DMS79 (cell line): Measurements from ENCODE around the gene TSBP1.
"Not testable (repeated sequence)": the region's sequence is repeated elsewhere in the genome, so short reads cannot be mapped to it uniquely, and the experiment has no call there.

ENCODE experiments used
- DNase-seq: peaks from one replicate; lab custom pipeline; 2025; lab: John Stamatoyannopoulos, UW

Gene TSBP1

DNA sequence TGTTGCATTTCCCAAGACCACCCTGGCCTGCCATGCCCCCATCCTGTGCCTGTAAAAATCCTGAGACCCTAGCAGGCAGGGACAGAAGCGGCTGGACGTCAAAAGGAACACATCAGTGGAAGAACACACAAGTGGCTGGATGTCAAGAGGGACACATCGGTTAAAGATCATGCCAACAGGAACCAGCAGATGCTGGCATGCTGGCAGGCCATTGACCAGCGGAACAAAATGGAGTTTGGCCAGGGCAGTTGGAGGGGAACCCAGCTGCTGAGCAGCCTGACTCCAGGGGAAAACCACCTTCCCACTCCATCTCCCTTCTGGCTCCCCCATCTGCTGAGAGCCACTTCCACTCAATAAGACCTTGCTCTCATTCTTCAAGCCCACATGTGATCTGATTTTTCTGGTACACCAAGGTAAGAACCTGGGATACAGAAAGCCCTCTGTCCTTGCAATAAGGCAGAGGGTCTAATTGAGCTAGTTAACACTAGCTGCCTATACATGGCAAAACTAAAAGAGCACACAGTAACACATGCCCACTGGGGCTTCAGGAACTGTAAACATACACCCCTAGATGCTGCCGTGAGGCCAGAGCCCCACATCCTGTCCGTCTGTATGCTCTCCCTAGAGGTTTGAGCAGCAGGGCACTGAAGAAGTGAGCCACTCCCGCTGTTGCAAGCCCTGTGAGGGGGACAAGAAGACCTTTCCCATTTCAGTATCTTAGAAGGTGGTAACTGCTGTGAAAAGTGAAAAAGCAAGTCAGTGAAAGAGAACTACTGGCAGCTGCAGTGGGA, 4.2 kb upstream of the TSBP1 start:
- DNase-seq = no peak

DNA sequence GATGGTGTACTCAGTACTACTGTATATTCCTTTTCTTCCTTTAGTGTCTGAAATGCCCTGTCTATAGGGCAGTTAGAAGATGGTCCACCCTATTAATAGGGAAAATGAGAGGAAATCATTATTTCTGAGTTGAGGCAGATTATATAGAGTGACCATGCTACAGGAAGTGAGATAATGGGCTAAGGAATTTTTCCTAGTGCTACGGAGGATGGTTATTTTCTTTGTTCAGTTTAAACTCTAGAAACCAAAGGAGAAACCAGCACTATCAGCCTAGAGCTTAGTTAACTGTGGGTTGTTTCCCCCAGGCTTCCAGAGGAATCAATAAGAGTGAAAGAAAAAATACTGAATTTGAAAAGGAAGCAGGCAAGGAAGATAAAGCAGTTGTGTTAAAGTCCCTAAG, 474 bp downstream of the TSBP1 start:
- no peak for DNase-seq

DNA sequence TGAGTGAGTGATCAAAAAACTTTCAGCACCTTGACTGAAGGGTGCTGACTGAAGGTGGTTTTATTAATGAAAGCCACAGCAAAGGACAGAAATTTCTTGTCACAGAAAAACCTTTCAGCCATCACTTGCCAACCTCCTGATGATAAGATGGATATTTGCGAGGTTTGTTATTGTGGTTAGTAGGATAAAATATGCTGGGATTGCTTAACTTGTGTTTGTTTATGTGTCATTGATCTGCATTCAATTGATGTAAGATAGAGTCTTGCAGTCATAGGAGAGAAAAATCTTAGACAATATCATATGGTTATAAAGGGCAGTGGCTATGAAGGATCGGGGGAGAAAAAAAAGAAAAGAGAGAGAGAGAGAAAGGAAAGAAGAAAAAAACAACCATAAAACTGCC, 1.2 kb downstream of the TSBP1 start:
- no peak for DNase-seq

DNA sequence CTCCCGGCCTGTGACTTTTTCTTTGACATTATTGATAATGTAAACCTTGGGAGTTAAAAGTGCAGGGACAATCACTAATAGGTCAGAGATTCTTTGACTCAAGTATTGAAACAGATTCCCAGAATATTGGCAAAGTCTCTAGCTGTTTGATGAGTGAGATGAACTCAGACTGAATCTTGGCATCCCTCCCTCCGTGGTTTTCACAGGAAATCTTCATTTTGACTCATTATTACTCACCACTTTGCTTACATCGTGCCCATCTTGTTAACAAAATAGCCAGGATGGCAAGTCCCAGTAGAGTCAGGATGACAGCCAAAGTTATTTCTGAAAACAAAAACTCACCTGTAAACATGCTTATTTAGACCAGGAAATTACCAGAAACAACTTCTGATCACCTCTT, 2.0 kb downstream of the TSBP1 start:
- no peak for DNase-seq

DNA sequence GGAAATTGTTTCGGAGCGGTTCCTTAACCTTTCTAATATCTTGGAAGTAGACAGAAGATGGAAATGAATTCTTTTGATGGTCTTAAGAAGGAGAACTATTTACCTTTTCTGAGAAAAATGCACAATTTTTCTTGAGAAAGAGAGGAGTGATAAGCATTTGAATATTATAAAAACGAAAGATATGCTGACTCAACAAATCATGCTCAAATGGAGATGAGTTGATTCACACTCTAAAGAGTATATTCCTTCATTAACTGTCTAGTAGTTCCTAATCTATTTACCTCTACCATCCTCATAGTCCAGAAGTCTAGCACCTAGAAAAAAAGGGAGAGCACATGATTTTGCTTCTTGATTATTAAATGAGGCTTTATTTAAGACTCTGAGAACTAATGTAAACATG, 4.1 kb downstream of the TSBP1 start:
- no peak for DNase-seq

DNA sequence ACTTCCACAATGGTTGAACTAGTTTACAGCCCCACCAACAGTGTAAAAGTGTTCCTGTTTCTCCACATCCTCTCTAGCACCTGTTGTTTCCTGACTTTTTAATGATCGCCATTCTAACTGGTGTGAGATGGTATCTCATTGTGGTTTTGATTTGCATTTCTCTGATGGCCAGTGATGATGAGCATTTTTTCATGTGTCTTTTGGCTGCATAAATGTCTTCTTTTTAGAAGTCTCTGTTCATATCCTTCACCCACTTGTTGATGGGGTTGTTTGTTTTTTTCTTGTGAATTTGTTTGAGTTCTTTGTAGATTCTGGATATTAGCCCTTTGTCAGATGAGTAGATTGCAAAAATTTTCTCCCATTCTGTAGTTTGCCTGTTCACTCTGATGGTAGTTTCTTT, 12.5 kb downstream of the TSBP1 start:
- DNase-seq = not testable (repeated sequence)

DNA sequence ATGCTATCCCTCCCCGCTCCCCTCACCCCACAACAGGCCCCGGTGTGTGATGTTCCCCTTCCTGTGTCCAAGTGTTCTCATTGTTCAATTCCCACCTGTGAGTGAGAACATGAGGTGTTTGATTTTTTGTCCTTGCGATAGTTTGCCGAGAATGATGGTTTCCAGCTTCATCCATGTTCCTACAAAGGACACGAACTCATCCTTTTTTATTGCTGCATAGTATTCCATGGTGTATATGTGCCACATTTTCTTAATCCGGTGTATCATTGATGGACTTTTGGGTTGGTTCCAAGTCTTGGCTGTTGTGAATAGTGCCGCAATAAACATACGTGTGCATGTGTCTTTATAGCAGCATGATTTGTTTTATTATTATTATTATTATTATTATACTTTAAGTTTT, 13.2 kb downstream of the TSBP1 start:
- DNase-seq = not testable (repeated sequence)

DNA sequence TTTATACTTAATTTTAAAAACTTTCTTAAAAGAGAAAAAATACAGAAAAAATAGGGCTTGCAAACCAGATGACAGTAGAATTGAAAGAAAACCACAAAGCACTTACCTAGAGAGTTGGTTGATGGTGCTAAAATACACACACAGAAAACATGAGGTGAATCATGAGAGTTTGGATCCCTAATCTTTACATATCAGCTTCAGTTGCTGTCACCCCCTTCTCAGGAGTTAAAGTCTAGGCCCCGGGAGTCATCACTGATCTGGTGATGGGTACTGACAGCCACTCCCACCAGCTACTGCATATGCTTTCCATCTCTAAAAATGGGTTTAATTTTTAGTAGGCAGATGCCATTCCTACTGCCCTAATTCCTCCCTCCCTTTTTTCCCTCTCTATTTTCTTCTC, 16.7 kb downstream of the TSBP1 start:
- no peak for DNase-seq

DNA sequence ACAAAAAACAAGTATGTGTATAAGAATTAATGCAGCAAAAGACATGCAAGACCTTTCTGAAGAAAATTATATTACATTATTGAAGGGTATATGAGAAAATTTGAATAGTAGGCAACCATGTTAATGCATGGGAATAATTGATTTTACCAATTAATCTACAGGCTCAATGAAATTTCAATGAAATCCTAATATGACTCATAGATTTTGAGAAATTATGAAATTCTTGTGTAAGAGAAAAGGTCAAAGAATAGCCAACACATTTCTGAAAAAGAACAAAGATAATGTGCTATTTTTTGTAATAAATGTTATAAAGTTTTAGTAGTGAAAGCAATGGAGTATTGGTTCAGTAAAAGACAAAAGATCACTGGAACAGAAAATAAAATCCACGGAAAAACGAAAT, 18.4 kb downstream of the TSBP1 start:
- DNase-seq = no peak

DNA sequence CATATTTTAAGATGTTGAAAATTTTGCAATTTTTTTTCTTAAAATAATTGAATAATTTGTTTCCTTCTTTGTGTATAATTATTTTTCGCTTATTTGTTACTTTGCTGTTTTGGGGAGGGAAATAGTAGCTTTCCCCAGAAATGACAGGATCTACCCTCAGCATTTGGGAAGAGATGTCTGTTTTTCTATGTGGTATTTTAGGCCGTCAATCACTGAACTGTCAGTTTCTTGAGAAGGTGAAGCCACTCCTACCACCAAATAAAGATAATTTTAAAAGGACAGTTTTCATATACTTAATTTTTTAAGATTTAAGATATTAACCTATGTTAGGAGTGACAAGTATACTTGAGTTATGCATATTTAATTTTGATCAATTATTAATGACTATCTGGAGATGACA, 31.5 kb downstream of the TSBP1 start:
- no peak for DNase-seq

DNA sequence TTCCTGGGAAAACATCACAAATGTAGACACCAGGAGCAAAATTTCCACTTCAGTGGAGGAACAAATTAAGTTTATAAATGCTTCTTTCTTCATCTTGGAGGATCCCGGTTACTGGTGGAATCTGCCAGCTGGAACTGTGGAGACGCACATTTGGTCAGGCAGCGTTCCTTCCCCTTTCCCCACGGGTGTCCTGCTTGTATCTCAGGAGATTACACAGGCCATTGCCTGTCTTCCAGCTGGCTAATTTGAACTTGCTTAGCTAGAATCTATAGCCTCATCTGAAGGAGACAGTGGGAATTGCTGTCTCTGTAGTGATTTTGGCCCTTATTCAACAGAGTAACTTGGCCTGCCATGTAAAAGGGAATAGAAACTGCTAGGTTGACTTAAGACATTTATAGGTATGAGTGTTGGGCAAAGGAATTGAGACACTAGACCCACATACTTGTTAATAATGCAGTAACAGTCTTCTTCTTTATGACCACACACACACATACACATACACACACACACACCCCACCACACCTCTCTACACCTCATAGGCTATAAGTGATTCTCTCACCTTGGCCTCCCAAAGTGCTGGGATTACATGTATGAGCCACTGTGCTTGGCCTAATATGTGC, 34.4 kb downstream of the TSBP1 start:
- DNase-seq = no peak

DNA sequence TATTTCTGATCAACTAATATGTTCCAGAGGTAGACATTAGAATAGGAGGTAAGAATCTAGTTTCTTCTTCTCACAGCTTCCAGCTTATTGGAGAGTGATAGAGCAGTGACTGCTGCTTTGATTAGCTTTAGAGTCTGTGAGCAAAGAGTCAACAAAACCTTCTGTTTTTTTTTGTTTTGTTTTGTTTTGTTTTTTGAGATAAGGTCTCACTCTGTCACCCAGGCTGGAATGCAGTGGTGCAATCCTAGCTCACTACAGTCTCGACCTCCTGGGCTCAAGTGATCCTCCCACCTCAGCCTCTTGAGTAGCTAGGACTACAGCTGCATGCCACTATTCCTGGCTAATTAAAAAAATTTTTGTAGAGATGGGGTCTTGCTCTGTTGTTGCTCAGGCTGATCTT, 39.3 kb downstream of the TSBP1 start:
- no peak for DNase-seq

DNA sequence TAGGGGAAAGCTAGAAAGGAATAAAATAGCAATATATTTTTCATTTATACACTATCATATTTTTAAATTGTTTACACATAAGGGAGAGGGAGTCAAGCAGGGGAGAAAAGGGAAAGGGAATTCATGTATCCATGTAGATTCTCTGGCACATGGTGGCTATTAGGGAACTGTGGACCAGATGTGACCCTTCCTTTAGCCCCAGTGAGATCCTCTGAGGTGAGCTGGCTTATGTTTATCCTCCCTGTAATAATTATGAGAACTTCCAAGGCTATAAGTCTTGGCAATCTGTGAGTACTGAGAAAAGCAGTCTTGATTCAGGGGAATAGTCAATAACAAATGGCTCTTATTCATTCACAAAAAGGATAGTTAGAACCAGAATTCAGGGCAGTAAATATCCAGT, 42.6 kb downstream of the TSBP1 start:
- DNase-seq = no peak

DNA sequence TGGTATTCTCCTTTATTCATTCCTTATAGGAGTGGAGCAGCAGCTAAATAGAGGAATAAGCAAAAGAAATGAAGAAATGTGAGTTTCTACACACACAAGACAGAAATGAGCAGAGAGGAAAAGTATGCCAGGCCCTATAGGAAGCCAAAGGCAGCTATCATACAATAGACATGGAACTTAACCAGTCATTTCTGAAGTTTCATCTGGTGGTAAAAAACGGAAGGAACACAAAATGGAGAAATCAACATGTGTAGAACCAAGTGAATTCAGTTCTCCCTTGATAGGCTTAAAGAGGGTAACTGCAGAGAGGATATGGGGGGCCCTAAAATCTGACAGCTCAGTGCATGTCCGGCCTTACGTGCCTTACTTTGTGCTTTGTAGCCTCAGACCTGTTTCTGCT, 44.6 kb downstream of the TSBP1 start:
- DNase-seq = no peak

DNA sequence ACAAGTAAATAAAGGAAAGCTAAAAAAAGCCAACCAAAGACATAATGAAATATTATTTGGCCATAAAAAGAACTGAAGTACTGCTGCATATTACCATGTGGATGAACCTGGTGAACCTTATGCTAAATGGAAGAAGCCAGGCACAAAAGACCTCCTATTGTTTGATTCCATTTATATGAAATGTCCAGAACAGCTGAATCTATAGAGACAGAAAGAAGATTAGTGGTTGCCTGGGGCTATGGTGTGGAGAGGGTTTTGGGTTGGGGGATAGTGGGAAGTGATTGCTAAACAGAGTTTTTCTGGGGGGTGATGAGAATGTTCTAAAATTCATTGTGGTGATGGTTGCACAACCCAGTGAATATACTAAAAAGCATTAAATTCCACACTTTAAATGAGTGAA, 53.2 kb downstream of the TSBP1 start:
- no peak for DNase-seq

DNA sequence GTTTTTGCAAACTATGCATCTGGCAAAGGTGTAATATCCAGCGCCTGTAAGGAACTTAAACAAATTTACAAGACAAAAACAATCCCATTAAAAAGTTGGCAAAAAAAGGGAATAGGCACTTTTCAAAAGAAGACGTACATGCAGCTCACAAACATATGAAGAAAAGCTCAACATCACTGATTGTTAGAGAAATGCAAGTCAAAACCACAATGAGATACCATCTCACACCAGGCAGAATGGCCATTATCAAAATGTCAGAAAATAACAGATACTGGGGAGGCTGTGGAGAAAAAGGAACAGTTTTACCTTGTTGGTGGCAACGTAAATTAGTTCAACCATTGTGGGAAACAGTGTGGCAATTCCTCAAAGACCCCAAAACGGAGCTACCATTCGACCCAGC, 54.2 kb downstream of the TSBP1 start:
- DNase-seq = no peak

DNA sequence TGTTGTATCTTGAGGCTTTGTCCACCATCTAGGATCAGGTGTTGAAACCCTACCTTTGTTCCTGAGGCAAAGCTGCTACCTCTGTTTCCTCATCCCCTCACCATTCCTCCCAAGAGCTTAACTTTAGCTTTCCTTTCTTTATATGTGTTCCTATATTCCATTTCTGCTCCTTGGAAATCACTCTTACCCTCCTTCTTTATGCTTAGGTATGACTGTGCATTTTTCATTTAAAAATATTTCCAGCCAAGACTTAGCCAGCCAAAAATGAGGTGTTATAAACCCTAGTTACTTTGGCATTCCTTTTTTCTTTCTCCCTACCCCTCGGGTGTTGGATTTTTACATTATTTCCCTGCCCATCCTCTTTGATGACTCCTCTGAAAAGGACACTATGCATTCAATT, 57.7 kb downstream of the TSBP1 start:
- no peak for DNase-seq

DNA sequence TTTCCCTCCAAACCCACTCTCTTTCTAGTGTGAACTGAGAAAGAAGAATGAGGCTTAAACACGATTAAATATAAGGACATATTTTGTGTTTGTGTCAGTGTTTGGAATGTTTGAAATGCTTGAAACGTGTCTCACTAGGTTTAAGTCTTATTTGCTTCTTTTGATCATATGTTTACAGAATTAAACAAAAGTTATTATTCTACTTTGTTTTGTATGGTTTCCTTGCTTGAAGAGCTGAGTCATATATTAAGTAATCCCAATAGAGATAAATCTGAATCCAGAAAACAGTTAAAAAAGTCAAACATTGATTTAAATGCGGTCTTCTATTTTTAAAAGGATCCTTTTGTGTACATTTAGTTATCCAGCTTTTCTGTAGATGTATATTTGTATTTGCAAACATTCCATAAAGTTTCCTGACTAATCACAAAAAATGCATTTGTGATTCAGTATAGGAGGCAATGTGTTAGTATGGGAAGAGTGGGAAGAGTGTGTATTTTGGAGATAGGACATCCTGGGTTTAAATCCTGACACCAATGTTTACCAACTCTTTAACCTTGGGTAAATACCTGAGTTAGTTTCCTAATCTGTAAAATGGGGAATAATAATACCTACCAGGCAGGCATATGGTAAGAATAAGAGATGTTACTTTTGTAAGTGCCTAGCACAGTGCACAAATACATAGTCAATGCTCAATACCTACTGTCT, 72.9 kb downstream of the TSBP1 start:
- DNase-seq = no peak

DNA sequence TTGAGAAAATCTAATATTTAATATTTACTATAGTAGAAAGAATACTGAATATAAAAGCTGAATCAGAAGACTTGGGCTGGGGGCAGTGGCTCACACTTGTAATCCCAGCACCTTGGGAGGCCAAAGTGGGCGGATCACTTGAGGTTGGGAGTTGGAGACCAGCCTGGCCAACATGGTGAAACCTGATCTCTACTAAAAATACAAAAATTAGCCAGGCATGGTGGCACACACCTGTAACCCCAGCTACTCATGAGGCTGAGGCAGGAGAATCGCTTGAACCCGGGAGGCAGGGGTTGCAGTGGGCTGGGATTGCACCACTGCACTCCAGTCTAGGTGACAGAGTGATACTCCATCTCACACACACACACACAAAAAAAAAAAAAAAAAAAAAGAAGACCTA, 76.7 kb downstream of the TSBP1 start:
- DNase-seq = not testable (repeated sequence)

DNA sequence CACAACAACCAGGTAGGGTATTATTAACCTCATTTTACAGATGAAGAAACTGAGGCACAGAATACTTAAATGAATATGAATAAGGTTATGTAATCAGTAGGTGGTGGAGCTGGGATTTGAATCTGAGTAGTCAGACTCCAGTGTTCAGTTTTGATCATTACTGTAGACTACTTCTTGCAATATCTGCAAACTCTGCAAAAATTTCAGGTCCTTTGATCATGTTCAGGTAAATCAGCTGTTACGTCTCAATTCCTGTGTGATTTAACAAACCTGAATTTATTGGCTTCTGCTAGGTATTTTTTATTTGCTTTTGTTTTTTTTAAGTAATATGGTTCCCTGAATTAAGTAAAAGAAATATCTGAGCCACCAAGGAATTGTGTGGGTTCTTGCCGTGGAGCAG, 77.1 kb downstream of the TSBP1 start:
- DNase-seq = no peak

DNA sequence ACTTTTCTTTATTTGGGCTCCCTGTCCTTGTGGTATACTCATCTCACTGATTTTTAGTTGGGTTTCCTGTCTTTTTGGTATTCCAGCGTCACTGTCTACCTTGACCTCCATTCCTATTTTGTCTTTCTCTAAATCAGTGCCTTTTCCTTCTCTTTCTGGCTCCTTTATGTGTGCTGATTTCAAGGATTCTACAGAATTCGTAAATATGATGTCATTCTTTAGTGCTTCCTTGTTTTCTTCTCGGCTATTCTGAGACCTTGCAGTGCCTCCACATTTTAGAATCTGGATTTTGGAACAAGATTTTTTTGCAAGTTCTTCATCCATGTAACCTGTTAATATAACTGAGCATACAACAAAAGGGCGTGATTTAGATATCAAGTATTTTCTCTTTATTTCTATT, 78.0 kb downstream of the TSBP1 start:
- DNase-seq = no peak

DNA sequence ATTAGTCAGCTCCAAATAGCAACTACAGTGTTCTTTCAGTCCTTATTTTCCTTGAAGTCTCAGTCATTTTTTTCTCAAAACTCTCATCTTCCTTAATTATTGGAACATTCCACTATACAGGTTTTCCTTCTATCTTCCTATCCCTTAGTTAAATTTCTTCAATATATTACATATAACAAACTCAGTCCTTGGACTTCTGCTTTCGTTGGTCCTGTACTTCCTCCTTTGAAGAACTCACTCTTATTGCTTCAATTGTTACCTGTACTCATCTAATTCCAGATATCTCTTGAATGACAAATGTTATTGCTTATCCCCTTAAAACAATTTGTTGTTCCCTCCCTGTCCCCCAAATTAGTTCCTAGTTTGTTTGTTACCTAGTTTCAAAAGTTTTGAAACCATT, 80.2 kb downstream of the TSBP1 start:
- no peak for DNase-seq

DNA sequence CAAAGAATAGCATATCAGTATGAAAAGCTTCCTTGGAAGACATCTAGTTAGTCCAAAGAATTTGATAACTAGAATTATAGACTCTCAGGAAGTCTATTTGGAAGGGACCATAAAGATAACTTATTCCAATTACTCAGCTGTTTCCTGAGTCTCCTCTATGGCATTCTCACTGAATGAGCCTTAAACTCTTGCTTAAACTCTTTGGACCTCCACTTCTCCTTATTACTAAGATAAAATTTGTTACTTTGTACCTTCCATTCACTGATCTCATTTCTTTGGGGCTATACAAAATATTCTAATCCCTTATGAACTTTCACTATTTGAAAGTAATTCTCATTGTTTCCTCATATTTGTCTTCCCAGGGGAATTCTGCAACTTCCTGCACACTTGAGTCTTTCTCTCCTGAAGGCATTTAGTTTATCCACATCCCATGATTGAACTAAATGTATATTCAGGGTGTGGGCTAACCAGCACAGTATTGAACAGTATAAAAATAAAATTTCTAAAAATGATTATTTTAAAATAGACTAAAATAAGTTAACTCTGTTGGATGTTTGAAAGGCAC, 80.7 kb downstream of the TSBP1 start:
- DNase-seq = no peak
